Endodermal cell (in vitro differentiated cells): ENCODE measurements around the gene PI4K2A. TPM values are rescaled to one million over a fixed set of nuclear protein-coding genes. Genes with fewer than 3 reads are reported as not detected.
"Not testable (repeated sequence)": the region's sequence is repeated elsewhere in the genome, so short reads cannot be mapped to it uniquely, and the experiment has no call there.

Experiments
- DNase-seq: peaks from one replicate; pipeline ENCODE4 v3.0.0-alpha.2; 2017
- H3K27ac ChIP-seq: 2 replicates; pipeline ENCODE4 v1.5.1; 2013; ENCODE audit warnings: mild to moderate bottlenecking, low read depth, low read length, moderate library complexity
- H3K27me3 ChIP-seq: 2 replicates; pipeline ENCODE4 v1.6.1; 2013; ENCODE audit warnings: mild to moderate bottlenecking, low read length, moderate library complexity; ENCODE audit not compliant: insufficient read depth, control insufficient read depth, poor library complexity, severe bottlenecking
- H3K36me3 ChIP-seq: 2 replicates; pipeline ENCODE4 v1.7.0; 2013; ENCODE audit warnings: mild to moderate bottlenecking, low read length, moderate library complexity; ENCODE audit not compliant: control insufficient read depth, insufficient read depth
- H3K4me1 ChIP-seq: one replicate; pipeline ENCODE4 v1.7.0; 2013; ENCODE audit warnings: low read length; ENCODE audit not compliant: control insufficient read depth, insufficient read depth
- H3K4me3 ChIP-seq: 2 replicates; pipeline ENCODE4 v1.5.1; 2013; ENCODE audit warnings: mild to moderate bottlenecking, low read length, moderate library complexity
- H3K9ac ChIP-seq: 2 replicates; pipeline ENCODE4 v1.6.1; 2013; ENCODE audit warnings: mild to moderate bottlenecking, low read length, moderate library complexity; ENCODE audit not compliant: poor library complexity, severe bottlenecking; ENCODE audit errors: extremely low read depth
- H3K9me3 ChIP-seq: 2 replicates; pipeline ENCODE4 v1.6.1; 2013; ENCODE audit warnings: mild to moderate bottlenecking, low read length, moderate library complexity; ENCODE audit not compliant: control insufficient read depth
- H3K27ac Mint-ChIP-seq: 2 replicates; pipeline ENCODE4 v1.8.0; 2020; ENCODE audit warnings: mixed read lengths
- H3K27me3 Mint-ChIP-seq: 2 replicates; pipeline ENCODE4 v1.8.0; 2021; ENCODE audit warnings: mild to moderate bottlenecking, mixed read lengths; ENCODE audit not compliant: insufficient read depth
- H3K36me3 Mint-ChIP-seq: 2 replicates; pipeline ENCODE4 v1.8.0; 2020; ENCODE audit warnings: low read depth, mixed read lengths
- H3K4me1 Mint-ChIP-seq: 2 replicates; pipeline ENCODE4 v1.8.0; 2020; ENCODE audit warnings: mixed read lengths
- H3K4me3 Mint-ChIP-seq: 2 replicates; pipeline ENCODE4 v1.8.0; 2020; ENCODE audit warnings: mild to moderate bottlenecking, moderate library complexity, mixed read lengths
- H3K9me3 Mint-ChIP-seq: 2 replicates; pipeline ENCODE4 v1.8.0; 2020; ENCODE audit warnings: mild to moderate bottlenecking, mixed read lengths
- CTCF ChIP-seq: fragments of 200-600 bp; sonication (generic); conservative IDR thresholded peaks from 2 replicates; pipeline ENCODE4 v1.5.0; 2021; ENCODE audit warnings: antibody characterized with exemption, mild to moderate bottlenecking
- WGBS, 2 experiments: methylation state at CpG; one replicate each; pipeline versions ENCODE4 v1.1.5 to v1.1.7; 2013; ENCODE audit warnings: missing lambda C conversion rate in 2 of 2, mixed read lengths in 1 of 2; ENCODE audit not compliant: insufficient coverage in 1 of 2, insufficient read length in 1 of 2; 5-methylcytosine and 5-hydroxymethylcytosine counted together
- total RNA-seq, 2 donors: library from RNA; stranded (reverse); fragmentation: NEBNext Ultra II Directional in 1 of 2; extraction: Animal tissue kit (Norgen Biotek cat#: 25700) in 1 of 2; gene quantifications; 2 replicates in 1 of 2; 3 replicates in 1 of 2; pipeline ENCODE4 v1.2.1, GENCODE V29; 2021

PI4K2A gene
- total RNA-seq, 2 donors from 2014 or later, result 14.5 to 18.1 TPM

DNA sequence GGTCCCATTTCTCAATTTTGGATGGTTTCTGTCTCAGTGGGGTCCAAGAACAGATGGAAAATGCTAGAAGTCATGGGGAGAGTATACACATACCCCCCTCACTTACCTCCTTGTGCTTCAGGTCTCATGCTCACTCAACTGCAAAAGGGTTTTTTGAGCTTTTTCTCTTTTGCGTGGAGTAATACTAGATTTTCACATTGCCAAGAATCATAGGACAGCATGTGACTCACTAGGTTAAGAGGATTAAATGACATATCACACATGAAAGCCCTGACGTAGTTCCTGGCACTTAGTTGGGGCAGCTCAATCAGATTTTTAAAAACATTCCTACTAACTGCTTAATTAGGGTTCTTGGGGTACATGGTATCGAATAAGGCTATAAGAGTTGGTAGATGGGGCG, 4.5 kb downstream of the PI4K2A start:
- Histone ChIP-seq H3K36me3 (peaks cover 38% of the 10 kb centered on the region), H3K9ac (no peak overlapping the region), H3K4me3 (no peak overlapping the region), H3K4me1 (no peaks in the 10 kb centered on the region), H3K9me3 (no peaks in the 10 kb centered on the region), H3K27me3 (no peaks in the 10 kb centered on the region), H3K27ac (no peak overlapping the region)
- no peak for DNase-seq
- Mint-ChIP-seq H3K4me3 (no peak overlapping the region), H3K4me1 (peaks cover 17% of the 10 kb centered on the region), H3K27ac (no peak overlapping the region), H3K9me3 (no peaks in the 10 kb centered on the region), H3K27me3 (no peaks in the 10 kb centered on the region), H3K36me3 (peaks cover 32% of the 10 kb centered on the region)
- TF ChIP-seq CTCF, result no peak
- WGBS, 2 experiments, result 94 to 100% methylated on average over 1 to 4 of the region's 4 CpGs

DNA sequence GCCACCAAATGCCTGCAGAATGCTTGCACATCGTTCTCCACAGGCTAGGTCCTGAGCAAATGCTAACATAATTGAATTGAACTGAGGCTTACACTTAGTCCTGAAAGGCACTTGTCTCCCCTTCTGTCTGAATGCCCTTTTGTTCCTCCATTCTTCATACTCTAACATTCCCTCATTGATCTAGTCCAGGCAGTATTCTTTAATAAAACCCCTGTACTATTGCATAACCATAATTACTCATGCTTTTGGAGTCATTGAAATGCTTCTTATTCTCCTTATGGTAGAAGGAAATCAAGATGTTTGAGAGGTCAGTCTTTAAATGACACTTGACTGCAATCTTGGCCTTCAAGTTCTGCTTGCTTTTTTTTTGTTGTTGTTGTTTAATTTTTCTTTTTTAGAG, 7.1 kb downstream of the PI4K2A start:
- Histone ChIP-seq H3K9me3 (no peaks in the 10 kb centered on the region), H3K27ac (no peak overlapping the region), H3K27me3 (no peaks in the 10 kb centered on the region), H3K36me3 (peaks cover 61% of the 10 kb centered on the region), H3K4me1 (no peaks in the 10 kb centered on the region), H3K4me3 (no peak overlapping the region), H3K9ac (no peak overlapping the region)
- peaks cover 7% of the 10 kb centered on the region for H3K4me1 Mint-ChIP-seq
- no peak for DNase-seq
- no peak for TF ChIP-seq CTCF
- H3K36me3 Mint-ChIP-seq, result peaks cover 45% of the 10 kb centered on the region
- no peak overlapping the region for H3K4me3 Mint-ChIP-seq
- H3K9me3 Mint-ChIP-seq, result no peaks in the 10 kb centered on the region
- WGBS, 2 experiments, result 85 to 88% methylated on average over 1 of the region's 1 CpG
- no peaks in the 10 kb centered on the region for H3K27me3 Mint-ChIP-seq
- no peak overlapping the region for H3K27ac Mint-ChIP-seq

- Mint-ChIP-seq H3K4me3 (no peak overlapping the region), H3K4me1 (peaks cover 7% of the 10 kb centered on the region), H3K27ac (peak overlapping the region; percentile 86), H3K36me3 (peaks cover 47% of the 10 kb centered on the region), H3K9me3 (no peaks in the 10 kb centered on the region), H3K27me3 (no peaks in the 10 kb centered on the region)
- TF ChIP-seq CTCF, result no peak
- H3K9me3 ChIP-seq, result no peaks in the 10 kb centered on the region
- H3K36me3 ChIP-seq, result peaks cover 67% of the 10 kb centered on the region
- H3K4me1 ChIP-seq, result no peaks in the 10 kb centered on the region
- 53 to 71% methylated on average over 5 of the region's 5 CpGs for WGBS, 2 experiments
- peak; percentile 58 for DNase-seq
- no peaks in the 10 kb centered on the region for H3K27me3 ChIP-seq
- no peak overlapping the region for H3K9ac ChIP-seq
- H3K4me3 ChIP-seq, result no peak overlapping the region
- no peak overlapping the region for H3K27ac ChIP-seq
These were observed 8.3 kb downstream of the PI4K2A start for GRCh38 chr10:97648562-97649404.

DNA sequence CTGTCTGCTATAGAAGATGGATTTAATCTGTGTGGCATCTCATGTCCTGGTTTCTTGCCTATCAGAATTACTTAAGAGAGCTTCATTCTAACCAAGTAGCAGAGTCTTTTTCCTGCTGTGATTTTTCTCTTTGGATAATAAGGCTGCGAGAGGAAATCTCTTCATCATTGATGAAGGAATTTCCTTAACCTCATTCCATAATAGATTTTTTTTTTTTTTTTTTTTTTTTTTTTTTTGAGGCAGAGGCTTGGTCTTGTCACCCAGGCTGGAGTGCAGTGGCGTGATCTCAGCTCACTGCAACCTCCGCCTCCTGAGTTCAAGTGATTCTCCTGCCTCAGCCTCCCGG, 8.9 kb downstream of the PI4K2A start:
- H3K27me3 Mint-ChIP-seq, H3K4me1 ChIP-seq, H3K9me3 ChIP-seq, H3K27me3 ChIP-seq, H3K4me3 Mint-ChIP-seq, H3K4me1 Mint-ChIP-seq, H3K9me3 Mint-ChIP-seq, H3K9ac ChIP-seq, H3K27ac ChIP-seq, H3K4me3 ChIP-seq, DNase-seq: not testable (repeated sequence)
- H3K36me3 ChIP-seq, result peaks cover 67% of the 10 kb centered on the region
- Mint-ChIP-seq H3K27ac (peak overlapping the region; percentile 86), H3K36me3 (peaks cover 46% of the 10 kb centered on the region)
- 100% methylated on average over 3 of the region's 4 CpGs; no CpG with 5 or more reads in 1 of the 2 experiments for WGBS, 2 experiments
